ENCODE results near the gene MTSS2.

Gene MTSS2

DNA sequence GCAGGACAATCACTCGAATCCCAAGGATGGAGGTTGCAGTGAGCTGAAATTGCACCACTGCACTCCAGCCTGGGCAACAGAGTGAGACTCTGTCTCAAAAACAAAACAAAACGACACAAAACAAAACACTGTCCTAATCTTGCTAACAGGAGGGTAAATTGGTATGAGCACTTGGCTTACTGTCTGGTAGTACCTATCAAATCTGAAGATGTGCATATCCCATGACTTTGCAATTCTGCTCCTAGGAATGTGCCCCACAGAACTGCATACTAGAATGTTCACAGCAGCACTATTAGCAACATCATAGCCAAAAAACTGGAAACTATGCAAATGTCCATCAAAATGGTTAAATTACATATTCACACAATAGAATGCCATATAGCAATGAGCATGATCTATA, 15.7 kb downstream of the MTSS2 start:
- no peak for DNase-seq

DNA sequence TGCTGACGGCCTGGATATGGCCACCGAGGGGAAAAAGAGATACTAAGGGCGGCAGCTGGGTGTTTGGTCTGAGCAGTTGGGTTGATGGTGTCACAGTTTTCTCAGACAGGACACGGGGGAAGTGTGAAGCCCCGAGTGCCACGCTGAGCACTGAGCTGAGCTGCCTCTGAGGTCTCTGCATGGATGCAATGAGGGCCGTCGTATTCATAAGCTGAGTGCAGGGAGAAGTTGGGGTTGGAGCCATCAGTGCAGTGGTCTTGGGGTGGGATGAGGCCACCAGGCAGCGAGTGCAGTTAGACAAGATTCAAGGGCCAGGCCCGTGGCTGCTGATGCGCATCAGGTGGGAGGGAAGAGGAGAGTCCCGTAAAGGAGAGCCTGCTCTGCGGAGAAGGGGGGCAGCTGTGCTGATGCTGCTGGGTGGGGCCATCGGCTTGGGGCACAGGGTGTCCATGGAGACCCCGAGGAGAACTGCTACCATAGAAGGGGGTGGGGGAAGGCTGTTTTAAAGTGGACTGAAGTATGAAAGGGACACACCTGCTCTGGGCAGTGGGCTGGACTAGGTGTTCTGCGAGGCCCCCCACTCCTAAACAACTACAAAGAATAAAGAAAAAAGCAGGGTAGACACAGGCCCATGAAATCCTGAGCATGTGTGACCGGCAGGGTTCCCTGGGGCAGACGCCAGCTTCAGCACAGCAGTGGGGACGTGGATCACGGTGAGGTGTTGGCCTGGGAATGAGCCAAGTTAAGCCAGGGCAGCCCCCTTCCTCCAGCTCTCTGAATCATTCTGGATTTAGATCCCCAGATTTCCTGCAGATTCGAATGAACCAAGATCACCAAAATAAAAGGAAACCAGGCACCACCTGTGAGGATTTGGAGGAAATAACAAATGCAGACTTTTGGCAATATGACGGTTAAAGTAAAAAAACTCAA, 19.8 kb downstream of the MTSS2 start:
- no peak for DNase-seq

DNA sequence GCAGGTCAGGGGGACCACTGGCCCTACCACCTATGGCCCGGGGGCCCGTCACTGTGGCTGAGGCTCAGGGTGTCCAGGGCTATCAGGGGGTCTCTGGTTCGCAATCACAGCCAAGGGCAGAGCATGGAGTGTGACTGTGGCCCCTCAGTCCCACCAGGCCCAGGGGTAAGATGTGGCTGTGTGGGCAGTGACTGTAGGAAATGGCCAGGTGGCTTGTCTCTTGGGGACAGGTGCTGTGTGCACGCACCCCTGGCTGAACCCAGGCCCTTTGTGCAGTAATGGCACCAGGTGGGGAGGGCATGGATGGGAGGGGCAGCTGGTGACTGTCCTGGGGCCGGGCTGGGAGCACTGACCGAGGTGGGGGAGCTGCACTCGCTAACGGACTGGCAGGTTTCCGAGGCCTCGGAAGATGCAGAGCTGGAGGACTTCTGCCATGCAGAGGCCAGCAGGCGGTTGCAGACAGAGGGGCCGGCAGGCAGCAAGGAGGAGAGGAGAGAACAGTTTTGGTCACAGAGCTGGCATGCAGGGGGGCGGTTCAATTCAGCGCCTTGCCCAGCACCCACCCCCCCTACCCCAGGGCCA, 20.6 kb downstream of the MTSS2 start:
- DNase-seq = no peak

DNA sequence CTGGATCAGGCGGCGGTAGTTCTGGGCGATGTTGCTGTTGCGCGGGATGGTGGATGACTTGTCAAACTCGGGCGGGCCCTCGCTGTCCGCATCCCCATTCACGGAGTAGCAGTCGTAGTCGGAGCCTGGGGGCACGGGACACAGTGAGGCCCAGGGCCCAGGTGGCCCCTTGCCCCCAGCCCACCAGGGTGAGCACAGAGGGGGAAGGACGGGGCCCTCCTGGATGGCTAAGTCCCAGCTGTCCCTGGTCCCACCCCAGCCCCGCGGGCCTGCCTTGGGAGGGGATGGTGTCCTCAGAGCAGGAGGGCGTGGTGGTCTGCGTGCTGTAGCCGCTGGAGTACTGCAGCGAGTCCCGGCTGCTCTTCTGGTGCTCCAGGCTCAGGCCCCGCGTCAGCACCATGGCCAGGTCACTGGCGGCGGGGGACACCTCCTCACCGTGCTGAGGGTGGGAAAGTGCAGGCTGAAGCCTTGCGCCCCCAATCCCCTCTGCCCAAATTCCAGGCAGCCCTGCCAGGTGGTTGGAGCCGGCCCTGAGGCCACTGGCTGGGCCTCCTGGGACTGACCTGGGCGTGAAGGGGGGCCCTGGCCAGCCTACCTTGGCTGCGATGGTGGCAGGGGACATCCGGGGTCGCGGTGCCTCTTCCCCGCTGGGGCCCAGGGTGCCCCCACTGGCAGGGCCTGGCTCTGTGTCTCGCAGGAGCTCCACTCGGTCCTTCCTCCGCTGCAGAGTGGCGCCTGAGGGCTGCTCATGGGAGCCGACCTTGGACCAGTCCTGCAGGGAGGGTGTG, 21.3 kb downstream of the MTSS2 start:
- DNase-seq = no peak

DNA sequence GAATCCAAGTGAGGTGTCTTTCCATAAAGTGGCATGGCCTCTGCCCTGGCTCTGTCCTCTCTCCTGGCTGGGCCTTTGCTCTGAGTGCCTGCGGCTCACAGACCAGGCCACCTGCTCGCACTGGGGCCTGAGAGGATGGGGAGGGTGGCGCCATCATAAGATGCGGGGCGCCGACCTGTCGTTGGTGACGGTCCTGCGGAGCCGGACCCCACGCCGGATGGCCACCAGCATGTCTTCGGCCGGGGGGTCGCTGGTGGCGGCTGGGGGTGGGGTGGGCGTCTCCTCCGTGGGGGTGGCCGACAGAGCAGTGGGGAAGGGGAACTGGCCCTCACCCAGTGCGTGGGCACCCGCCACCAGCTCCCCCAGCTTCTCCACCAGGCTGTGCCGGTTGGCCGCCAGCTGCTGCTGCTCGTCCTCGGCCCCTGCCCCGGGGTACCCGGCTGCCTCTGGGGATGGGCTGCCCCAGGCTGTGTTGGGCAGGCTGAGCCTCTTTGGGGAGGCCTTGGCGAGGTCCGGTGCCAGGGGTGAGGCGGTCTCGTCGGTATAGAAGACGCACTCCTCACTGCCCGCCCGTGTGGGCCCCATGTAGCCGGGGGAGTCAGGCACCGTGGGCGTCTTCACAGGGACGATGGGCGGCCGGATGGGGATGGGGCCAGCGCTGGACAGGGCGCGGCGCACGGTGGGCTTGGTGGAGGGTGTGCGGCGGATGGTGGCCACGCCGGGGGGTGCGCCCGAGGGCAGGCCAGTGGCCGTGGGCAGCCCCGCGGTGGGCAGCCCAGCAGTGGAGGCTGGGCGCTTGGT, 22.1 kb downstream of the MTSS2 start:
- DNase-seq = no peak

DNA sequence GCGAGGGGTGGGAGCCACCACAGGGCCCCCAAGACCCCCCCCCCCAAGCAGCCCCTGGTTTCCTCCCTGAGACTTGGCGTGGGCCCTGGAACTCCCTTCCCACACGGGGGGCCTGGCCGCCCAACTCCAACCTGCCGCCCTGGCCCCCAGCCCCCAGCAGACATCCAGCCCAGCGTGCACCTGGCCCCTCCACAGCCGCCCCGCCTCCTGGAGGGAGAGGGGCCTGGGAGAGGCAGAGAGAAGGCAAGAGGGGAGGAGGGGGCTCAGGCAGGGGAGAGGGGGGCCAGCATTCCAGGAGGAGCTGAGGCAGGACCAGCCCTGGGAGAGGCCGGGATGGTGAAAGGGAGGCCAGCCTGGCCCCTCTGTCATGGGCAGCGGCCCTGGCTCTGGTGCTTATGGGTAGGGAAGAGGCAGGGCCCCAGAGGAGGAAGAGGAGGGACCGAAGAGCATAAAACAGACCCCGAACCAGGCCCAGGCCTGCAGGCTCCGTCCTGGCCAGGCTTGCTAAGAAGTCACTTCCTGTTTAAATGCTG, 22.8 kb downstream of the MTSS2 start:
- no peak for DNase-seq

DNA sequence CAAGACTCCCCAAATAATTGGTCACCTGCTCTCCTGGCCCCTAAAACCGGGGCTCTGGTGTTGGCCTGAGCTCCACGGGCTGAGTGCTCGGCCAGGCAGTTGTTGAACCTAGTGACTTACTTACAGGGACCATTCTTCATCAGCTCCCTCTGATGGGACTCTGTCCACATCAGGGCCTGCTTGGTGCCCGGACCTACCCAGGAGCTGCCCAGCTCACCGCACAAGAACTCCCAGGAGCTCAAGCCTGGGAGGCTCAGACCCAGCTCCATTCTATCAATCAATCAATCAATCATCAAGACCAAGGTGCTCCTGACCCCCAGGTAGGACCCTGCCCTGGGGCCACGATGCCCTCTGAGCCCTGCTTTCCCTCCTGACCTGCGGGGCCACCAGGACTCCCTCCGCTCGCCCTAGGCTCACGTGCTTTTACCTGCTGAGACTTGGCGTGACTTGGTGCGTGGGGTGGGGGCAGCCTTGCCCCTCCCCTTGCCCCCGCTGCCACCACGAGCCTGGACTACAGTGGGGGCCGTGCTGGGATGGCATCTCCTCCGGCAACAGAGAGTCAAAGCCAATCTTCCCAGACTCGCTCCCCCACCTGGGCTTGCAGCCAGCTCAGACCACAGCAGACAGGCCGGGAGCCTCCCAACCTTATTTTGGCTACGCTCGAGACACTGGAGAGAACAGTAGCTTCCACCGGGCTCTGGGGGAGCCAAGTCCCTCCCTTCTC, 23.8 kb downstream of the MTSS2 start:
- no peak for DNase-seq

DNA sequence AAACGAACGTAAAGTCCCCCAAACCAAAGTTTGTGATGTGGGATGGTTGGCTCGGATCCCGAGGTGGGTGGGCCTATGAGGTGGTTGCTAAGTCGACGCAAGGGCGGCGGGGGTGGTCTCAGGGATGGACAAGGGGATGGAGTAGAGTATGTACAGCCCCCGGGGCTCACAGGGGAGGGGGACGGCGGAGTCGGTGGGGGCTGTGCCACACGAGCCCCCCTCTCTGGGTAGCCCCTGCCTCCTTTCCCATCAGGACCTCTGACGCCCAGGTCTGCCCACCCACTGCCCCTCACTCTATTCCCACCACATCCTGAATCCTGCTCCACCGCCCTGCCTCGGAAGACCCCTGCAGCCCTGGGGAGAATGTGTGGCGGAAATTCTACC, 24.3 kb downstream of the MTSS2 start:
- DNase-seq = no peak

DNA sequence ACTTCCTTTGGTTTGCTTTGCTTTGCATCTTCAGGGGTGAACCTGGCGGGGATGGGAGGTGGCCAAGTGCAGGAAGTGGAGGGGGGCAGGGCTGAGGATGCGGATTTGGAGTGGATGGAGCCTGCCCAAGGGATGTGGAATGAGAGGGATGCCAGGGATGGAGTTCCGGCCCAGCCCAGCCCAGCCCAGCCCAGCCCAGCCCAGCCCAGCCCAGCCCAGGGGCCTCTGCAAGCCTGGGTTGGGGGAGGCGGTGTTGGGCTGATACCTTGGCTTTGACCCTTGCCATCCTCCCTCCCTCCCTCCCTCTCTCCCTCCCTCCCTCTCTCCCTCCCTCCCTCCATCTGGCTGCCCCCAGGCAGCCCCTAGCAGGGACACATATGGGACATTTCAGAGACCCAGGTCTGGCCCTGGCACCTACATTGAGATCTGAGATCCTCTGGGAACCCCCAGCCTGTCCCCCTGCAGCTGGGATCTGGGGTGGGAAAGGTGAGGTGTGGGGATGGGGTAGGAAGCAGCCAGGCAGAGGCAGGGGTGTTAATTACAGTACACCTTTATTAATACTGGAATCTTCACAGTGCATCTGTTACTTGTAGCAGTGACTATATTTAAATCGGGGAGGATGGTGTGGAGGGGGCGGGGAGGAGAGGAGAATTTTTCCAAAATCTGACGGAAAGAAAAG, 25.0 kb downstream of the MTSS2 start:
- no peak for DNase-seq

DNA sequence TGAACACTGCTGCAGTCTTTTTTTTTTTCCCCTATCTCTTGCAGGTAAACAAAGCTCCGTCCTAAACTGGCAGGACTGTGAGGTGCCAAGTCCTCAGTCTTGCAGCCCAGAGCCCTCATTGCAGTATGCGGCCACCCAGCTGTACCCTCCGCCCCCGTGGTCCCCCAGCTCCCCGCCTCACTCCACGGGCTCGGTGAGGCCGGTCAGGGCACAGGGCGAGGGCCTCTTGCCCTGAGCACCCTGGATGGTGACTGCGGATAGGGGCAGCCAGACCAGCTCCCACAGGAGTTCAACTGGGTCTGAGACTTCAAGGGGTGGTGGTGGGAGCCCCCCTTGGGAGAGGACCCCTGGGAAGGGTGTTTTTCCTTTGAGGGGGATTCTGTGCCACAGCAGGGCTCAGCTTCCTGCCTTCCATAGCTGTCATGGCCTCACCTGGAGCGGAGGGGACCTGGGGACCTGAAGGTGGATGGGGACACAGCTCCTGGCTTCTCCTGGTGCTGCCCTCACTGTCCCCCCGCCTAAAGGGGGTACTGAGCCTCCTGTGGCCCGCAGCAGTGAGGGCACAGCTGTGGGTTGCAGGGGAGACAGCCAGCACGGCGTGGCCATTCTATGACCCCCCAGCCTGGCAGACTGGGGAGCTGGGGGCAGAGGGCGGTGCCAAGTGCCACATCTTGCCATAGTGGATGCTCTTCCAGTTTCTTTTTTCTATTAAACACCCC, 25.7 kb downstream of the MTSS2 start:
- no peak for DNase-seq

DNA sequence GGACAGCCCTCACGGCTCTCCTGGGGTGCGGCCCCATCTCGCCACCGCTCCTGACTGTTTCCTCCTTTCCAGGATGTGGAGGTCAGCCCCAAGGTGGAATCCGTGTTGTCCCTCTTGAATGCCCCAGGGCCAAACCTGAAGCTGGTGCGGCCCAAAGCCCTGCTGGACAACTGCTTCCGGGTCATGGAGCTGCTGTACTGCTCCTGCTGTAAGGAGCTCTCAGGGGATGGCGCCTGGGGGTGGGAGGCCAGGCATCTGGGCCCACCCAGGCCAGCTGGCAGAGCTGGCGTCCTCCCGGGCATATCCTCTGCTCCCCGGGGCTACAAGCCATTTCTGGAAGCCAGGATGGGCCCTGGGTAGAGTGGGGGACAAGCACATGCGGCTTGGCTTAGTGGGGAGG, 26.3 kb downstream of the MTSS2 start:
- DNase-seq = no peak

DNA sequence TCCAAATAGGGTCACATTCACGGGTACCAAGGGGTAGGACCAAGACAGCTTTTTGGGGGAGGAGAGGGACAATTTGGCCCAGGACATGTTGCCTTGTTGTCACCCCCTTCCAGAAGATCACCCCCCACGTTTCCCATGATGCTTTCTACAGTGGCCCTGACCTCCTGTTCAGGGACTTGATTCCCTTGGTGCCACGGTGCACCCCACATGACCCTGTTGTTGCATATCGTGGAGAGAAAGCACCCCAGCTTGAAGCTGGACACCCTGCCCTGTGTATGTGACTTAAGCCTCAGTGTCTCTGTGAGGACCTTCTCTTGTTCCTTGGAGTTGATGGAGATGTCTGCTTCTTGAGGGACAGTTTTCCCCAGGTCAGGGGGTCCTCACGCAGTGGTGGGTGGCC, 26.9 kb downstream of the MTSS2 start:
- no peak for DNase-seq

DNA sequence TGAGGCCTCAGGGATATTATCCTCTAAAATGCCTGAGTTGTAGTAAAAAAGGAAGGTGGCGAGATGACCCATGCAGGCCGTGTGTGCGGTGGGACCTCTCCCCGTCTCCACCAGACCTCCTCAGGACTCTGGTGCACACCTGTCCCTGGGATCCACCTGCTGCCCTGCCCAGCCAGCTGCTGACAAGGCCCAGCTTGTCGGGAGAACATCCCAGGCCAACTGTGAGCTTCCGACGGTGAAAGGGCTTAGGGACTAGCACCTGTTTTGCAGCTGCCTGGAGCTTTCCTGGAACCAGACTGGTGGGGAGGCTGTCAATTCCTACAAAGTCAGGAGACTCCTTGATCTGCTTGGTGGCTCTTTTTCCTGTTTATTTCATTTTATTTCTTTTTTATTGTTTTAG, 27.9 kb downstream of the MTSS2 start:
- no peak for DNase-seq

DNA sequence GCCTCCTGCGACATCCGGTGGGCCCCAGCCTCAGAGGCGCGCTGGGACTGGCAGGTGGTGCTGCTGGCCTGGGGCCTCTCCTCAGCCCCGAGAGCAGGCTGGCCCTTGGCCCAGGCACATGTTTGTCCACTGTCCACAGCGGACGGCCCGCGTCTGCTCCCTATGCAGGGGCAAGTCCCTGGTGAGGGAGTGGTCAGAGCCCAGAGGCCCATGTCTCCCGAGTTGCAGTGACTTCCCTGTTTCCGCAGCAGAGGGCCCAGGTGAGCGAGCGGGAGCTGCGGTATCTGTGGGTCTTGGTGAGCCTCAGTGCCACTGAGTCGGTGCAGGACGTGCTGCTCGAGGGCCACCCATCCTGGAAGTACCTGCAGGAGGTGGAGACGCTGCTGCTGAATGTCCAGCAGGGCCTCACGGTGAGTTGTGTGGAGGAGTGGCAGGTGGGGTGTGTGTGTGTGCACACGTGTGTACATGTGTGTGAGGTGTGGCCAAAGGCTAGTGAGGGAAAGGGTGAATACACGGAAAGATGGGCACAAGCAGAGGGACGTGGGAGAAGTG, 29.1 kb downstream of the MTSS2 start:
- no peak for DNase-seq

DNA sequence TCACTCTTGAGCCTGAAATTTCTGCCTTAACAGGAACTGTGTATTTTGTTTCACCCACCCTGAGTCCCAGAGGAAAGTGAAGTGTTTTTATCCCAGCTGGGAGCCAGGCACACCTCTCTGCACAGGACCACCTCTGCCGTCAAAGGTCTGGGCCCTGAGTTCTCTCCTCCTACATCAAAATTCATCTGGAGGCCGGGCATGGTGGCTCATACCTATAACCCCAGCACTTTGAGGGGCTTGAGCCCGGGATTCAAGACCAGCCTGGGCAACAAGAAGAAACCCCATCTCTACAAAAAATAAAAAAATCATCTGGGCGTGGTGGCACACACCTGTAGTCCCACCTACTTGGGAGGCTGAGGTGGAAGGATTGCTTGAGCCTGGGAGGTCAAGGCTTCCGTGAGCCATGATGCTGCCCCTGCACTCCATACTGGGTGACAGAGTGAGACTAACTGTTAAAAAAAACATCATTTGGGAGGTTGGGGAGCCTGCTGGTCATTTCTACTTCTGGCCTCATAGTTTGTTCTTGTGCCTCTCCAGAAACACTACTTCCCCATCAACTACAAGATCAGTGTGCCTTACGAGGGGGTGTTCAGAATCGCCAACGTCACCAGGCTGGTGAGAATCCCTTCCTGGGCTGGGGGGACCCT, 29.7 kb downstream of the MTSS2 start:
- no peak for DNase-seq

DNA sequence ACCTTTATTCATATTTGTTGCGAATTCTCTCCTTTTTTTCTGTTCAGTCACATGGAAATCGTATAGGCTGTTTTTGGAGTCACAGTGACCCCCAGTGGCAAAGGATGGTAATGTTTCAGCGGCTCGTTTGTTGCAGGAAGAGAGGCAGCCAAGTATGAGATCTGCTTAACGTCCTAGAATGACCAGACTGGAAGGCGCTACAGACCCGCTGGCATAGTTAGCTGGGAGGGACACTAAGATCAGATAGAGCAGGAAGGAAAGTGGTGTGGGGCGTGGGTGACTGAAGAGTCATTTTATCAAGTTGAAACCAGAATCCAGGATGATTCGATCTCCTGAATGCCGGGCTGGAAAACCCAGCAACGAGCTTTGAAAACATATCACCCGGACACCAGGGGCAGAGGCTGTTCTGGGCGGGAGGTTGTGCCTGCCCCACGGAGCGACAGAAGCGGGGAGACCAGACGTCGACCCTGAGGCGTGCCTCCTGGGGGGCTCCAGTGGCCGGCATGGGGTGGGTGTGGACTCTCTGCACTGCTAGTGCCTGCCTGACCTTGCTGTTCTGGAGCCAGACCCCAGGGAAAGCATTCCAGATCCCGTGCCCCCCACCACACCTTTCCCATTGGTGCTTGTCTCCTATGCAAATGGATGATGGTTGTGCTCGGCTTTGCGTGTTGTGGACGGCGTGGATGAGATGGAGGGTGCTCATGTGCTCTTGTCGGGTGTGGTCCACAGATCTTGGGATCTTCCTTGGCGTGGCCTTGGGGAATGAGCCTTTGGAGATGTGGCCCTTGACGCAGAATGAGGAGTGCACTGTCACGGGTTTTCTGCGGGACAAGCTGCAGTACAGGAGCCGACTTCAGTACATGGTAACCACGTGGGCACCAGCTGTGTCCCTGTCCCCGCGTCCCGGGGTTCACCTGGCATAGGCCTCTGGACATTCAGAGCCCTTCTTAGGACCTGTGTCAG, 31.8 kb downstream of the MTSS2 start:
- DNase-seq = peak; percentile 76

DNA sequence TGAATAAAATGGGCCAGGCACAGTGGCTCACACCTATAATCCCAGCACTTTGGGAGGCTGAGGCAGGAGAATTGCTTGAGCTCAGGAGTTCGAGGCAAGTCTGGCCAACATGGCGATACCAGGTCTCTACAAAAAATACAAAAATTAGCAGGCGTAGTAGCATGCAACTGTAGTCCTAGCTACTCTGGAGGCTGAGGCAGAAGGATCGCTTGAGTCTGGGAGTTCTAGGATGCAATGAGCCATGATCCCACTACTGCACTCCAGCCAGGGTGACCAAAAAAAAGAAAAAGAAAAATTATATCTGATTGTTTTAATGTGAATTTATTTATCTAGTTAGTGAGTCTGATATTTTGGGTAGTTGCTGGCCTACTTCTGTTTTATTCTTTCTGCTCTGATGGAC, 32.4 kb downstream of the MTSS2 start:
- no peak for DNase-seq

DNA sequence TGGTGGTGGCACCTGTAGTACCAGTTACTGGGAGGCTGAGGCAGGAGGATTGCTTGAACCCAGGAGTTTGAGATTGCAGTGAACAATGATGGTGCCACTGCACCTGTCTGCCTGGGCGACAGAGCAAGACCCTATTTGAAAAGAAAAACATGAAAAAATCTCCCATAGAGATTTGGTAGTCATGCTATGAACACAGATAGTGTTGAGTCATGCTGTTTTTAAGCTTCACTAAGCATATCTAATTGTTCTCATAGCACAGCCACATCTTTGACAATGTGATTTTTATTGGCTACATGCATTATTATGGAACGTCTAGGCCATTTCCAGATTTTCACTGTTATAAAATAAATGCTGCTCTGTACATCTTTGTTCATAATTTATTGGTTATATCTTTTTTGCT, 33.5 kb downstream of the MTSS2 start:
- no peak for DNase-seq

DNA sequence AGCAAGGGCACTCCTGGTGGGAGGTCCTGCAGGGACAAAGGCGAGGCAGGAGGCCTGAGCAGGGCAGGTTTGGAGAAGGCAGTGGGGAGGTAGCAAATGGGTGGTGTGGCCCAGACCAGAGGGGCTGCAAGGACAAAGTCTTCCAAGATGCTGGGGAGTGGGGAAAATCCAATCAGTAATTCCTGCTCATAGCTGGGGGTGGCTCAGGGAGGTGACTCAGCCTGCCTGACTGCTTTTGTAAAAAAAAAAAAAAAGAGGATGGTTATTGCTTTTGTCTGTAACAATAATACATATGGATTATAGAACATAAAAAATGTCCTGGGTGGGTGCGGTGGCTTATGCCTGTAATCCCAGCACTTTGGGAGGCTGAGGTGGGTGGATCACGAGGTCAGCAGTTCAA, 34.3 kb downstream of the MTSS2 start:
- no peak for DNase-seq
